Loucy (cell line): ENCODE results near the gene CDH4.

Experiments used
- H2AFZ ChIP-seq: fragments of 200-600 bp; sonication (generic); 2 replicates; pipeline ENCODE4 v1.6.0; 2016; ENCODE audit warnings: antibody characterized with exemption, mild to moderate bottlenecking, low read length, moderate library complexity
- H3F3A ChIP-seq: fragments of 200-600 bp; 2 replicates; pipeline ENCODE4 v1.6.0; 2016; ENCODE audit warnings: antibody characterized with exemption, low read depth, mild to moderate bottlenecking
- H3K27me3 ChIP-seq: fragments of 200-600 bp; sonication (generic); 2 replicates; pipeline ENCODE4 v1.6.1; 2014; ENCODE audit warnings: low read length, mild to moderate bottlenecking; ENCODE audit not compliant: insufficient read depth, poor library complexity, severe bottlenecking
- H3K36me3 ChIP-seq: fragments of 200-600 bp; sonication (generic); 2 replicates; pipeline ENCODE4 v1.6.1; 2016; ENCODE audit warnings: low read length; ENCODE audit not compliant: insufficient read depth
- H3K4me1 ChIP-seq: fragments of 200-600 bp; sonication (generic); 2 replicates; pipeline ENCODE4 v1.5.1; 2014; ENCODE audit warnings: low read length, mild to moderate bottlenecking; ENCODE audit not compliant: insufficient read depth, poor library complexity, severe bottlenecking
- H3K4me2 ChIP-seq: fragments of 200-600 bp; sonication (generic); 2 replicates; pipeline ENCODE4 v1.6.0; 2014; ENCODE audit warnings: antibody characterized with exemption, low read length, low read depth, mild to moderate bottlenecking; ENCODE audit not compliant: poor library complexity, severe bottlenecking
- H3K4me3 ChIP-seq: fragments of 200-600 bp; sonication (generic); 2 replicates; pipeline ENCODE4 v1.5.1; 2014; ENCODE audit warnings: low read length, mild to moderate bottlenecking, mixed read lengths; ENCODE audit not compliant: poor library complexity, severe bottlenecking
- H3K79me2 ChIP-seq: fragments of 200-600 bp; sonication (generic); 2 replicates; pipeline ENCODE4 v1.6.1; 2014; ENCODE audit warnings: low read length; ENCODE audit not compliant: insufficient read depth
- H3K9ac ChIP-seq: fragments of 200-600 bp; sonication (generic); 2 replicates; pipeline ENCODE4 v1.6.0; 2014; ENCODE audit warnings: mild to moderate bottlenecking, low read depth, low read length, moderate library complexity; ENCODE audit not compliant: poor library complexity, severe bottlenecking
- H3K9me2 ChIP-seq: fragments of 200-600 bp; sonication (generic); replicated peaks from 2 replicates; pipeline ENCODE4 v1.6.1; 2016; ENCODE audit warnings: low read depth, low read length, mixed read lengths
- H3K9me3 ChIP-seq: fragments of 200-600 bp; sonication (generic); 2 replicates; pipeline ENCODE4 v1.6.1; 2014; ENCODE audit warnings: mild to moderate bottlenecking, antibody characterized with exemption, low read length, low read depth; ENCODE audit not compliant: insufficient read depth
- H4K20me1 ChIP-seq: fragments of 200-600 bp; sonication (generic); 2 replicates; pipeline ENCODE4 v1.6.0; 2014; ENCODE audit warnings: antibody characterized with exemption, low read length, mild to moderate bottlenecking; ENCODE audit not compliant: insufficient read depth, poor library complexity, severe bottlenecking
- CTCF ChIP-seq: fragments of 200-600 bp; sonication (generic); conservative IDR thresholded peaks from 2 replicates; pipeline ENCODE4 v1.5.1; 2014; ENCODE audit warnings: mild to moderate bottlenecking, antibody characterized with exemption, low read length
- EZH2phosphoT487 ChIP-seq: fragments of 200-600 bp; IDR thresholded peaks from 2 replicates; pipeline ENCODE4 v1.6.1; 2018; ENCODE audit warnings: antibody characterized with exemption, mild to moderate bottlenecking, moderate library complexity, borderline replicate concordance

The CDH4 gene

GRCh38 chr20:61420781-61421180, 168.7 kb downstream of the CDH4 start:
- H4K20me1 ChIP-seq = no peaks in the 10 kb centered on the region
- no peak overlapping the region for H3K4me2 ChIP-seq
- H3K36me3 ChIP-seq = no peaks in the 10 kb centered on the region
- TF ChIP-seq CTCF = no peak
- no peak for TF ChIP-seq EZH2phosphoT487
- H3K4me3 ChIP-seq = no peak overlapping the region
- H3K27me3 ChIP-seq = no peaks in the 10 kb centered on the region
- H3K4me1 ChIP-seq = no peaks in the 10 kb centered on the region
- H3K79me2 ChIP-seq = no peaks in the 10 kb centered on the region
- H3K9ac ChIP-seq = no peak overlapping the region
- no peaks in the 10 kb centered on the region for H3F3A ChIP-seq
- no peaks in the 10 kb centered on the region for H3K9me2 ChIP-seq
- H3K9me3 ChIP-seq = no peaks in the 10 kb centered on the region
- no peak overlapping the region for H2AFZ ChIP-seq

- TF ChIP-seq CTCF (no peak), EZH2phosphoT487 (no peak)
- no peaks in the 10 kb centered on the region for H3K4me1 ChIP-seq
Measured at GRCh38 chr20:61422636-61423425, 170.8 kb downstream of the CDH4 start.

GRCh38 chr20:61424011-61424627, 172.1 kb downstream of the CDH4 start:
- Histone ChIP-seq H3K9me3 (no peaks in the 10 kb centered on the region), H4K20me1 (no peaks in the 10 kb centered on the region), H3K4me2 (no peak overlapping the region), H3K9ac (no peak overlapping the region), H2AFZ (no peak overlapping the region), H3K4me3 (no peak overlapping the region), H3K36me3 (no peaks in the 10 kb centered on the region), H3K9me2 (no peaks in the 10 kb centered on the region), H3F3A (no peaks in the 10 kb centered on the region), H3K79me2 (no peaks in the 10 kb centered on the region), H3K4me1 (no peaks in the 10 kb centered on the region), H3K27me3 (no peaks in the 10 kb centered on the region)
- TF ChIP-seq EZH2phosphoT487 = no peak

More at GRCh38 chr20:61422636-61423425, 170.8 kb downstream of the CDH4 start:
- H4K20me1 ChIP-seq = no peaks in the 10 kb centered on the region
- H3K9ac ChIP-seq = no peak overlapping the region
- no peaks in the 10 kb centered on the region for H3F3A ChIP-seq
- H3K27me3 ChIP-seq = no peaks in the 10 kb centered on the region
- H2AFZ ChIP-seq = no peak overlapping the region
- no peak overlapping the region for H3K4me2 ChIP-seq
- H3K4me3 ChIP-seq = no peak overlapping the region
- H3K36me3 ChIP-seq = no peaks in the 10 kb centered on the region
- H3K79me2 ChIP-seq = no peaks in the 10 kb centered on the region
- no peaks in the 10 kb centered on the region for H3K9me2 ChIP-seq
- no peaks in the 10 kb centered on the region for H3K9me3 ChIP-seq
